HG02885 (cell line): ENCODE measurements around the gene AP1G2.

Experiments
- ATAC-seq: cut with Tn5 transposase; IDR thresholded peaks from one replicate; pipeline ENCODE4 v1.9.1; 2021; ENCODE audit warnings: mild to moderate bottlenecking; ENCODE audit not compliant: unreplicated experiment, poor library complexity

AP1G2 gene

DNA sequence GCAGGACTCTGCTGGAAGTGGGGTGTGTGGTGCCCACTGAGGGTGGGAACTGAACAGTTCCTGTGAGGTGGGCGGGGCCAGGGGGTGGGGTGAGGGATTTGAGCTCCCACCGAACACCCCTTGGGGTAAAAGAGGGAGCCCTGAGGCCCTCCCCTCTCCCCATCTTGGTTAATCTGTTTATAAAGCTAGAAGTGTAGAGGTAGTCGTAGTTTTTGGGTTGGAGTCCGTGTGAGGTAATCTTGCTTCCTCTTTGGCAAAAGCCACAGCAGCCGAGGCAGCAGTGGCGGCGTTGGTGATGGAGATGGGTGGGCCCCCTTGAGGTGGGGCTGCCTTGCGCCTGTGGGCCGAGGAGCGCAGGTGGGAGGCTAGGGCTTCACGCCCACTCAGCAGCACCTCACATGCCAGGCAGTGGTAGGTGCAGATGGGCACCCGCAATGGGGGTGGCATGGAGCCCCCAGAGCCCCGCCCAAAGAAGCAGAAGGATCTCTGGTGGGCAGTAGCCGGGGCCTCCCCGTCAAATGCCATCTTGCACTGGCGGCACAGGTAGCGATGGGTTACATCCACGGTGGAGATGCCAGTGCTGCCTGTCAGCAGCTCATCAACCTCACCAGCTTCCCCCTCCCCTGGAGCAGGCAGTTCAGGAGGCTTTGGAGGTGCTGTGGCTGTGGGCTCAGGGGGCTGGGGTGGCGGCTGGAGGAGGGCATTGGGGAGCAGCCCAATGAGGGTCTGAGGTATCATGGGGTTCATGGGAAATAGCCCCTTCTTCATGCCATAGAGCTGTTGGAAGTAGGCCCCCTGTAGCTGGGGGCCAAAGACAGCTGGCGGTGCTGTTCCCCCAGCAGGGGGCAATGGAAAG, 45.6 kb downstream of the AP1G2 start:
- no peak for ATAC-seq

DNA sequence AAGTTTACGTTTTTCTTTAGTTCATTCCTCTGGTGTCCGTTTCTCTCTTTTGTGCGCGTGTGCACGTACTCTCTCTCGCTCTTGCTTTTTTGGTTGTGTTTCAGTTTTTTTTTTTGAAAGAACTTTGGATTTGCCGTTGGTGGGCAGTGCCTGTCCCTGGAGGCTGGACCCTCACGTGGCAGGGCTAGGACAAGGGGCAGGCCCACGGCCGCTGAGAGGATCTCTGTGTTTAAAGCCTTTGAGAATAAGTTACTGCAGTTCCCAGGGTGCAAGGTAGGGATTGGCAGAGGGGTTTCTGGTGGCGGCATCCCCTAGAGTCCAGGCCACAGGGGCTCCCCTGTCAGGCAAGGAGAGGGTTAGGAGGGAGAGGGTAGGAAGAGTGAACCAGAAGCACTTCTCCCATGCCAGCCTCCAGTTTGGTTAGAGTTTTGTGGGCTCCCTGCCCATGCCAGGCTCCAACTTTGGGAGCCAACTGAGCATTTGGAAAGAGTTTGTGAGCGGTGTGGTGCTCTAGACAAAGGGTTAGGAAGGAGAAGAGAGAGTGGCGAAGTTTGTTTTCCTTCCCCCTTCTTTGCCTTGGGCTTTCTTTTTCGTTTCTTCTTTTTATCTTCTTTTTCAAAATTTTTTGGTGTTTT, 46.6 kb downstream of the AP1G2 start:
- no peak for ATAC-seq

DNA sequence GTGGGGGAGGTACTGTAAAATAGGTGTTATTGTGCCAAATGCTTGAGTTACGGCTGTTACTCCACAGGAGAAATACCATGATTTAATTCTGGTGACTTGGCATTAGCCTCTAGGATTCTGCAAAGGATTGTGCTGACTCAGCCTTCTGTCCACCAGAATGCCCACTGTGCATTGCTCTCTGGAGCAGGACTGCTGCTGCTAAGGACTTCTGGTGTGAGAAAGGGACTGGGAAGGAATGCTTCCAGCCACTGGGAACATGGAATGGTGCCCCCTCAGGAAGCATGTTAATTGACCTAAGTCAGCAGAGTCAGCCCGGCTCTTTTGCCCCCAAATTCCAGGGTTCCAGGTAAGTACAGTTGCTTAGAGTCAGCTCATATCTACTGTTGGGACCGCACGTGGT, 48.9 kb downstream of the AP1G2 start:
- ATAC-seq: no peak

DNA sequence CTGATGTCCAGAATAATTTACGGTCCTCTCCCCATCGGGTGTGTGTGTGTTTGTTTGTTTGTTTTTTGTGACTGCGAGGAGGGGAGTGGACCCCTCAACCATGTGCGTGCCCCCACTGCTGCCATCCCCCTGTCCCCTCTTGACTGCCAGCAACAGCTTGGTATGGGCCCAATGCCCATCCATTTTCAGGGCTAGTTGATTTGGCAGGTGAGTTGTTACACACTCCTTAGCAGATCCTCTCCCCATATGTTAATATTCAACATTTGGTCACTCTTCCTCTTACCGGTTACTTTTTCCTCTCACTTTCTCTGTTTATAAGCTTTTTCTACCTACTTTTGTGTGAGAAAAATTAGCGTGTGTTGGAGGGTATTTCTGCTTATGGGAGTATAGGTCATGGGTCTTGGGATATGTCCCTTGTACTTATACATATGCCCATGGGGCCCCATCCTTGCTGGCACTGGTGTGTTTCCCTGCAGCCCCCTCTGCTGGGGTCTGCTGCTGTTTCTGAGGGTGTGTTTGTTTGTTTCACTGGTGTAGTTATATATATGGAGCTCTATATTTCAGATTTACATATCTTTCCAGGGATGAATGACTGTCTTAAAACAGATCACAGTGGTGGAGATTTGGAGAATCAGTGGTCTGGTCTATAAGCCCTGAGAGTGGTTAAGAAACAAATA, 49.8 kb downstream of the AP1G2 start:
- ATAC-seq: no peak

DNA sequence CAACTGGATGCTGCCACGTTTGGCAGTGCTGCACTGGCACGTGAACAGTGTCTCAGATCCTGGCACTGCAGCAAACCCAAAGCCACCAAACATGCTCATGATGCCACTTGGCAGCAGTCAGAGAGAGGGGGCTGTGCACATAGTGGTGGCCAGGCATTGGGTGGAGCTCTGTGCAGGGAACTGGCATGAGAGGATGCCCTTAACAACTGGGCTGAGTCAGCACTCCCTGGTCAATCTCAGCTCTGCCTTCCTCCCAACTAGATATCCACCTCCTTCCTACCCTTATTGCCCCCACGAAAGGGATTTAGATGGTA, 53.0 kb downstream of the AP1G2 start:
- ATAC-seq: no peak

DNA sequence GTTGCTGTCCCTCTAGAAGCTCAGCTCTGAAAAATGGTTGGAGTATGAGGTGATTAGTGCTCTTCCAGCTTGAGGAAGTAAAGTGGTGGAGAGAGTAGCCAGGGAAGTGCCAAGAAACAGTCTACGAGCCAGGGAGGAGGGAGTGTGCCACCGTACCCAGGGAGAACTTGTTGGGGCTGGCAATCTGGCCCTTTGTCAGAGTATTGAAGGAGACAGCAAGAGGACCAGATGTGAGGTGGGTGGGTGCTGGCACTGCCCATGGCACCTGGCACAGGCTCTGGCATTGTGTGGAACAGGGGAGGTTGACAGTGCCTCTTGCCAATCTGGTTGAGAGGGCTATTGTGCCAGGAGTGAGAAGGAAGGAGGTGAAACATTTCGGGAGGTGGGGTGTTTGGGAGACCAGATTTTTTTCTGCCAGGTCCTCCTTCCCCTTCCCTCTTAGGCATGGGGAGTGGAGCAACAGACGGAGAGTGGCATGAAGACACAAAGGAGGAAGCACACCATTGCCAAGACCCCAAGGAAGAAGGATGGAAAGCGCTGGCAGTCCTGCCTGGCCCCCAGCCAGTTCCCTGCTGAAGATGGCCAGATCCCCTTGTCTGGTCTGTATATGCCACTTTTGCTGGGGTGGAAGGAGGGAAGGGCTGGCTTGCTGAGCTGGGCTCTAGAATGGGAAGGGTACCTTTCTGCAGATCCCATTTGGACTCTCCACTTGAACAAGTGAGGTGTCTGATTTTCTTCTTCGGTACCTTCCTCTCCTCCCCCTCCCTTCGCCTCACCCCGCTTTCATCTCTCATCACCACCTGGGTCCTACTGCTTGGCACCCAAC, 53.6 kb downstream of the AP1G2 start:
- ATAC-seq: no peak

DNA sequence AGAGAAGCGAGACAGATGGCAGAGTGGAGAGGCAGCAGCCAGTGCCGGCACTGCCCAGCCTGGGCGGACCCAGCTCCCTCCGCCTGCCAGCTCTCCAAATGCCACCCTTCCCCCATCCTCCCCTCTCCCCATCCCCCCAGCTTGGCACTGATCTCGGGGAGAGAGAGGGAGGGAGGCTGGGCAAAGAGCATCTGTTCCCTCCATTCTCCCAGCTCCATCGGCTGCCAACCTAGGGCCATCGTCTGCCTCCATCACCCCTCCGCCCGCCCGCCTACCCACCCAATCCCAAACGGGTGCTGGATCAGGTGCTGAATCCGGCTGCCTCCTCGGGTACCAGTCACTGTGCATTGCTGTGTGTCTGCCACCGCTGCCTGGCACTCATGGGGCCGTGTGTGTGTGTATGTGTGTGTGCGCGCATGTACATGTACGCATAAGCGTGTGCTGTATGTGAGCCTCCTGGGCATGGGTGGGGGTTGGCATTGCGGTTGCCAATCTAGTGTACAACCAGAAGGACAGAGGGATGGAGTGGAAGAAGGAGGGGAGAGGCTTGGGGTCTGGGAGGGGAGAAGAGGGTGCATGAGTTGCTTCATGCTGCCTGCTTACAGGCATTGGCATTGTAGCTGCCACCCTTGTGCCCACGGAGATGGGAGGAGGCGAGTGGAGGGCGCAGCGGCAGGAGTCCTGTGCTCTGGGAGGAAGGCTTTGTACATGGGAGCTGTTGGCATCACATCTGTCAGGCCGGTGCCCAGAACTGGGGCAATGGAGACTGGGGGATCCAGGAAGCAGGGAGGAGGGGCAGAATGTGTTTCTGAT, 54.4 kb downstream of the AP1G2 start:
- no peak for ATAC-seq

DNA sequence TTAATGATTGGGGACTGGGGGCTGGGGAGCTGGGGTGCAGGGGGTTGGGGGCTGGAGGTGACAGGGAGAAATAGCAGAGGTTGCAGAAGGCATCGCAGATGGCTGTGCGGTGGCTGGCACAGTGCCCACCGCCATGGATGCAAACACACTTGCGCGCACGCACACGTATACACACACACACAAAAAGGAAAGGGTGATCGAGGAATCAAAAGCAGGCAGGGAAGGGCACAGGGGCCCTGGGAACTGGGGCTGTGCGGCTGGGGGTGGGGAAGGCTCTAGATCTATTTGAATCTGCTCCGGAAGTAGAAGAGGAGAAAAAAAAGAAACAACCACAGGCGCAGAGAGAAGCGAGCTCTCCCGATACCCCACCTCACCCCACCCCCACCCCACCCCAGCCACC, 55.4 kb downstream of the AP1G2 start:
- ATAC-seq: no peak
